Measurements from ENCODE around the gene ACOT12. TPM values are rescaled to one million over a fixed set of nuclear protein-coding genes. Genes with fewer than 3 reads are reported as not detected.

ACOT12 gene
- total and polyA plus RNA-seq, 2 donors (not counting 1 experiment from before 2014, with no cell fraction given): 0.06 TPM; not detected in 1

GRCh38 chr5:81405126-81405891 lies 11.4 kb upstream of the ACOT12 start:
- WGBS (ENCODE audit: insufficient coverage): 100% methylated on average over 3 of the region's 7 CpGs
- peaks cover 4% of the 10 kb centered on the region for H3K4me1 Mint-ChIP-seq
- intact Hi-C loops (cut with micrococcal nuclease): no loop called here

More at GRCh38 chr5:81405126-81405891, 11.4 kb upstream of the ACOT12 start:
- ATAC-seq (ENCODE audit: low read depth) (no peak), DNase-seq (no peak)
- Histone ChIP-seq H3K9me3 (ENCODE audit: control extremely low read depth in 1 of 3, control insufficient read depth in 2 of 3, insufficient read depth in 1 of 3, low read length in 2 of 3) (no peaks in the 10 kb centered on the region), H4K20me1 (ENCODE audit: control insufficient read depth, insufficient read depth, low read length, poor library complexity, severe bottlenecking) (no peaks in the 10 kb centered on the region), H3K9ac (ENCODE audit: low read length) (no peak overlapping the region), H3K27ac (ENCODE audit: low read length in 2 of 2) (no peak overlapping the region), H3K79me2 (ENCODE audit: control insufficient read depth, insufficient read depth, low read length) (no peaks in the 10 kb centered on the region), H3K27me3 (replicated peaks in 1 of 4; ENCODE audit: control extremely low read depth in 1 of 4, control insufficient read depth in 3 of 4, insufficient read depth in 4 of 4, low read length in 3 of 4) (no peaks in the 10 kb centered on the region), H3K4me1 (ENCODE audit: control insufficient read depth in 2 of 2, insufficient read depth in 2 of 2, low read length in 2 of 2) (peaks cover 0 to 3% of the 10 kb centered on the region in 2 donors), H3K4me2 (replicated peaks; ENCODE audit: low read depth, low read length, poor library complexity, severe bottlenecking) (no peak overlapping the region), H2AFZ (ENCODE audit: insufficient read depth, low read depth, low read length, poor library complexity, severe bottlenecking) (no peak overlapping the region), H3K4me3 (ENCODE audit: control extremely low read depth in 1 of 5, extremely low read depth in 1 of 5, insufficient read depth in 1 of 5, low read depth in 2 of 5, low read length in 4 of 5) (no peak overlapping the region), H3K36me3 (replicated peaks in 1 of 2; ENCODE audit: control extremely low read depth in 1 of 2, control insufficient read depth in 1 of 2, extremely low read depth in 1 of 2, insufficient read depth in 2 of 2, low read length in 1 of 2) (no peaks in the 10 kb centered on the region)
- ChIA-PET POLR2A (no interaction called here), CTCF (interaction anchor here (1.9 kb wide), 1 partner anchor 21 kb away, joined by 5 read pairs; no protein-coding TSS in a partner anchor)
- no peaks in the 10 kb centered on the region for H3K27me3 Mint-ChIP-seq
- TF ChIP-seq, protein P1, sequence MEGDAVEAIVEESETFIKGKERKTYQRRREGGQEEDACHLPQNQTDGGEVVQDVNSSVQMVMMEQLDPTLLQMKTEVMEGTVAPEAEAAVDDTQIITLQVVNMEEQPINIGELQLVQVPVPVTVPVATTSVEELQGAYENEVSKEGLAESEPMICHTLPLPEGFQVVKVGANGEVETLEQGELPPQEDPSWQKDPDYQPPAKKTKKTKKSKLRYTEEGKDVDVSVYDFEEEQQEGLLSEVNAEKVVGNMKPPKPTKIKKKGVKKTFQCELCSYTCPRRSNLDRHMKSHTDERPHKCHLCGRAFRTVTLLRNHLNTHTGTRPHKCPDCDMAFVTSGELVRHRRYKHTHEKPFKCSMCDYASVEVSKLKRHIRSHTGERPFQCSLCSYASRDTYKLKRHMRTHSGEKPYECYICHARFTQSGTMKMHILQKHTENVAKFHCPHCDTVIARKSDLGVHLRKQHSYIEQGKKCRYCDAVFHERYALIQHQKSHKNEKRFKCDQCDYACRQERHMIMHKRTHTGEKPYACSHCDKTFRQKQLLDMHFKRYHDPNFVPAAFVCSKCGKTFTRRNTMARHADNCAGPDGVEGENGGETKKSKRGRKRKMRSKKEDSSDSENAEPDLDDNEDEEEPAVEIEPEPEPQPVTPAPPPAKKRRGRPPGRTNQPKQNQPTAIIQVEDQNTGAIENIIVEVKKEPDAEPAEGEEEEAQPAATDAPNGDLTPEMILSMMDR (IDR thresholded peaks at IDR 0.05): no peak
- no peak for TF ChIP-seq EZH2 (IDR thresholded peaks at IDR 0.05; ENCODE audit: borderline replicate concordance, insufficient read depth, low read depth, low read length, poor library complexity, severe bottlenecking)
- no peak overlapping the region for H3K27ac Mint-ChIP-seq
- H3K4me3 Mint-ChIP-seq: no peak overlapping the region
- H3K9me3 Mint-ChIP-seq (ENCODE audit: insufficient read depth): no peaks in the 10 kb centered on the region
